Lung microvascular endothelial cell (primary cell): ENCODE data around the gene TMBIM1. TPM values are rescaled to one million over a fixed set of nuclear protein-coding genes. Genes with fewer than 3 reads are reported as not detected.
"Not testable (repeated sequence)": the region's sequence is repeated elsewhere in the genome, so short reads cannot be mapped to it uniquely, and the experiment has no call there.

Source experiments
- DNase-seq, 2 donors: peaks; one replicate each; pipeline versions ENCODE4 v3.0.0 to v3.0.0-alpha.2; 2010; ENCODE audit warnings: low read depth in 2 of 2
- total RNA-seq: library from RNA; depleted of rRNA; stranded (reverse); fragments of >200 nt; gene quantifications from 2 replicates; pipeline ENCODE4 v1.2.1, GENCODE V29; 2014

The TMBIM1 gene
- total RNA-seq, 1 donor from 2014 or later = 180 TPM

GRCh38 chr2:218319813-218320365 lies 27.6 kb upstream of the TMBIM1 start:
- DNase-seq = peak in 1 of 2 donors; percentile 19

DNA sequence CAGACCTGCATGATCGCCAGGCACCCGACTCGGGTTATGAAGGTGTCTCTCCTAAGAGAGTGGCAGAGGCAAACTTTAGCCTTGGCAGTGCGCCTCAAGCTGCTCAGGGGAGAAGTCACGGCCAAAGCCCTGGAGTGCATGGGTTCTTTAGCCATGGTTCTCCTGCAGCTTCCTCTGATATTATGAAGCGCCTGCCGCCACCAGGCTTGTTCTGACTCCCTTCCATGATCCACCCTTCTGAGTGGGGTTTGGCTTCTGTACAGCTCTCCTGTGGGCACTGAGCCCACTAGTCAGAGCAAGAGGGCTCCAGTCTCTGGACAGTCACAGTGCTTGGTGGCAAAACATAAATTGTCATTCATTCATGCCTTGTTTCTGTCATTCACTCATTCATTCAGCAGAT lies 25.9 kb upstream of the TMBIM1 start:
- DNase-seq = no peak

- no peak for DNase-seq
Observed at GRCh38 chr2:218317835-218318234, 25.5 kb upstream of the TMBIM1 start.

DNA sequence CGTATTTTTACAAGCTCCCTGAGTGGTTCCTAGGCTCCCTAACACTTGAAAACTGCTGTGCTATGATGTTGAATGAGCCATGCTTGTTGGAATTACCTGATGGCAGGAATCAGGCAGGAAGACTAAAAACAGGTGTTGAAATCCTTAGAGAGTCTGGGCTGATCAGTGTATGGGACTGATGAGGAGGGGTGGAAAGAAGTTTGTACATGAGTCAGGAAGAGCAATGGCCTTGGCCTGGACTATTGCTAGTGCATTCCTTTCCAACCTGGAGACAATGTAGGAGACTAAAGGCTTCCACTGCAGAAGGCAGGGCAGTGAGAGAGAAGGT lies 25.0 kb upstream of the TMBIM1 start:
- DNase-seq = no peak

- no peak for DNase-seq
Observed at GRCh38 chr2:218315397-218315796, 23.1 kb upstream of the TMBIM1 start.

- not testable (repeated sequence) for DNase-seq
Observed at GRCh38 chr2:218314764-218315163, 22.5 kb upstream of the TMBIM1 start.

GRCh38 chr2:218313356-218313755 lies 21.1 kb upstream of the TMBIM1 start:
- no peak for DNase-seq

GRCh38 chr2:218312267-218312756 lies 20.0 kb upstream of the TMBIM1 start:
- DNase-seq = no peak

- not testable (repeated sequence) for DNase-seq
Observed at GRCh38 chr2:218311541-218312266, 19.4 kb upstream of the TMBIM1 start.

DNA sequence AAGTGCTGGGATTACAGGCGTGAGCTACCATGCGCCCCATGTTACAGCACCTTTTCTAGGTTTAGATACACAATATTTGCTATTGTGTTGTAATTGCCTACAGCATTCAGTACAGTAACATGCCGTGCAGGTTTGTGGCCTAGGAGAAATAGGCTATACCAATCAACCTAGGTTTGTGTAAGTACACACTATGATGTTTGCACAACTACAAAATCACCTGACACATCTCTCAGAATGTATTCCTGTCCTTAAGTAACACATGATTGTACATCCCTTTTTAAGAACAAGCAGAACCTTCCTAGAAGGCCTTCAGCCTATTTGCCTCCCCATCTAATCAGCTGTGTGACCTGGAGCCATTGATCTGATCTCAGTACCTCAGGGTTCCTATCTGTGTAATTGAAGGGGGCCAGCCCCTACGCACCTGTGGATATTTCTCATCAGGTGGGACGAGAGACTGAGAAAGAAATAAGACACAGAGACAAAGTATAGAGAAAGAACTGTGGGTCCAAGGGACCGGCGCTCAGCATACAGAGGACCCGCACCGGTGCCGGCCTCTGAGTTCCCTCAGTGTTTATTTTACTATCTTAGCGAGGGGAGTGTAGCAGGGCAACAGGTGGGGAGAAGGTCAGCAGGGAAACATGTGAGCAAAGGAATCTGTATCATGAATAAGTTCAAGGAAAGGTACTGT lies 18.7 kb upstream of the TMBIM1 start:
- no peak for DNase-seq

GRCh38 chr2:218307415-218308090 lies 15.2 kb upstream of the TMBIM1 start:
- no peak for DNase-seq

- DNase-seq = no peak
Observed at GRCh38 chr2:218306184-218306920, 14.0 kb upstream of the TMBIM1 start.

DNA sequence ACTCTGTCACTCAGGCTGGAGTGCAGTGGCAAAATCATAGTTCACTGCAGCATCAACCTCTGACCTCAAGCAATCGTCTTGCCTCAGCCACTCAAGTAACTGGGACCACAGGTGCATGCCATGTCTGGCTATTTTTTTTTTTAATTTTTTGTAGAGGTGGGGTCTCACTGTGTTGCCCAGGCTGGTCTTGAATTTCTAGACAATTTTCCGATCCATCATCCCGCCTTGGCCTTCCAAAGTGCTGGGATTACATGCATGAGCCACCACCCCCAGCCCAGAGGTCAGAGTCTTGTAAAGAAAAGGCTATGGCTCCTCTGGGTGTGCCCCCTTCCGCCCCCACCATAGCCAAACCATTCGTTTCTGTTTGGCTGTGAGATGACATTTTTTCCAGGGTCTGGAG lies 13.1 kb upstream of the TMBIM1 start:
- no peak for DNase-seq

DNA sequence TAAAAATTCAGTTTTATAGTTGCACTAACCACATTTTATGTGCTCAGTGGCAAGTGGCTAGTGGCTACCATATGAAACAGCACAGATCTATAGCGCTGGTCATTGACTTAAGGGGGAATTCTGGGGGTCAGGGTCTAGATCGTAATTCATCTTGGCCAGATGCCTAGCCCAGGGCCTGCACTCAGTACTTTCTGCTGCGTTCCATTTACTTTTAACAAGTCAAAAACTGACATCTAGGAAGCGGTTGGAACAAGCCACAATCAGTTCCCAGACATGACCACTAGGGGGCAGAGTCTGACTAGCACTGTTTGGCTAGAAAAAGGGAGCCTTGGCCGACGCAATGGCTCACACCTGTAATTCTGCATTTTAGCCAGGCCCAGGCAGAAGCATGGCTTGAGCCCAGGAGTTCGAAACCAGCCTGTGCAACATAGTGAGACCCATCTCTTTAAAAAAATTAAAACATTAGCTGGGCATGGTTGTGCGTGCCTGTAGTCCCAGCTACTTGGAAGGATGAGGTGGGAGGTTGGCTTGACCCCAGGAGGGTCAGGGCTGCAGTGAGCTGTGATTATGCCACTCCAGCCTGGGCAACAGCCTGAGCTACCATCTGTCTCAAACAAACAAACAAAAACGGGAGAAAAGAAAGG lies 9.0 kb upstream of the TMBIM1 start:
- peak; percentile 84 to 91 for DNase-seq

DNA sequence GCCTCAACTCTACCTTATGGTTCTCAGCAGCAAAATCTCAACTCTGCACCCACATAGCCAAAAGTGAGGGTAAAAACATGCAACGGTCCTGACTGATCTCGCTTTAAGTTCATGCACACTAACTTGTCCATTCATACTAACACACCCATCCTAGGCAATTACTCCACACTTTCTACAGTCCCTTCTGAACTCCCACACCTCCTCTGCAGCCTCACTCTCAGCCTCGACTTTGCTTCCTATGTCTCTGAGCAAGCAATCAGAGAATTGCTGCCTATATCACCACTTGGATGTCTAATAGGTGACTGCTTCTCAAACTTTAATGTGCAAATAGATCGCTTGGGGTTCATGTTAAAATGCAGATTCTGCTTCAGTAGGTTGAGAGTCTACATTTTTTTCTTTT lies 7.8 kb upstream of the TMBIM1 start:
- DNase-seq = no peak

DNA sequence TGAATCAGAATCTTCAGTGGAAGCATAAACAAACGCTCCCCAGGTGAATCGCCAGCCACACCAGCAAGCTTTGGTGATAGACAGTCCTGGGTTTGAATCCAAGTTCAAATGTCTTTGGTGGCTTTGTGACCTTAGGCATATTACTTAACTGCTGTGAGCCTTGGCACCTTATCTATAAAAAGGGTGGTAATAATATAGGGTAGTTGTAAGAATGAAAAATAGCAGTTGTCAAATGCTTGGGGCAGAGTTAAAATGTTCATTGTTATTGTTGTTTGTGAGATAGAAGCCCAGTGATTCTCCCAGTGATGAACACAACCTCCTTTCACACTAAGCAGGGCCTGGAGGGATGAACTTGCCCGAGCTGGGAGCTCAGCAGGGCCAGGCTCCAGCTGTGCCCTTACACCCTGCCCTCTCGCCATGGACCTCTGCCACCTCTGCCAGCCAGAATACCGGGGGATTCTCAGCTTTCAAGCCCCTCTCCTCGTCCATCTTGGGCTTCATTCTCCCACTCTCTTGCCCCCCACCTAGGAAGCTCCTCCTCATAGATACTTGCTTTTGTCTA lies 6.1 kb upstream of the TMBIM1 start:
- no peak for DNase-seq

- no peak for DNase-seq
Observed at GRCh38 chr2:218296847-218297246, 4.5 kb upstream of the TMBIM1 start.

GRCh38 chr2:218296200-218296599 lies 3.9 kb upstream of the TMBIM1 start:
- DNase-seq = no peak

- peak in 1 of 2 donors; percentile 74 for DNase-seq
Observed at GRCh38 chr2:218295029-218295428, 2.7 kb upstream of the TMBIM1 start.

DNA sequence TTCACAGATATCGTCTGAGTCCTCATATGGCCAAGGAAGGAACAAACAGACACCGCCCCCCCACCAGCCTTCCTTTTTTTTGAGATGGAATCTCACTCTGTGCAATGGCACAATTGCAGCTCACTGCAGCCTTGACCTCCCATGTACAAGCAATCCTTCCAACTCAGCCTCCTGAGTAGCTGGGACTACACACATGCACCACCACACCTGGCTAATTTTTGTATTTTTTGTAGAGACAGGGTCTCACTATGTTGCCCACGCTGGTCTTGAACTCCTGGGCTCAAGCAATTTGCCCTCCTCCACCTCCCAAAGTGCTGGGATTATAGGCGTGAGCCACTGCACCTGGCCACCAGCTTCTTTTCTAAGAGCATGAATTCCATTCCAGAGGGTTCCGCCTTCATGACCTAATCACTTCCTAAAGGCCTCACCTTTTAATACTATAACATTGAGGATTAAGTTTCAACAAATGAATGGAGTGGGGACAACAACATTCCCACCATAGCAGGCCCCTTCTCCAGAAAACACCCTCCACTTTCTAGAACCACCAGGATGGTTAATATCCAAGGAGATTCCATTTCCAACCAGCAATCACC lies 2.2 kb upstream of the TMBIM1 start:
- no peak for DNase-seq
